HFF-Myc (cell line): ENCODE measurements around the gene NHERF2.
"Not testable (repeated sequence)": the region's sequence is repeated elsewhere in the genome, so short reads cannot be mapped to it uniquely, and the experiment has no call there.

Experiments
- DNase-seq: peaks from one replicate; pipeline ENCODE4 v3.0.0-alpha.2; 2011; ENCODE audit warnings: low read depth; ENCODE audit errors: extremely low read depth
- H3K4me3 ChIP-seq: replicated peaks from 2 replicates; pipeline ENCODE4 v1.5.1; 2011; ENCODE audit warnings: low read depth, mild to moderate bottlenecking, control low read depth, low read length
- TF ChIP-seq, protein P1 (sequence below): IDR thresholded peaks from 2 replicates; pipeline ENCODE4 v1.5.1; 2012; ENCODE audit warnings: mild to moderate bottlenecking, low read depth, low read length, control low read depth; ENCODE audit errors: missing control alignments

The NHERF2 gene

DNA sequence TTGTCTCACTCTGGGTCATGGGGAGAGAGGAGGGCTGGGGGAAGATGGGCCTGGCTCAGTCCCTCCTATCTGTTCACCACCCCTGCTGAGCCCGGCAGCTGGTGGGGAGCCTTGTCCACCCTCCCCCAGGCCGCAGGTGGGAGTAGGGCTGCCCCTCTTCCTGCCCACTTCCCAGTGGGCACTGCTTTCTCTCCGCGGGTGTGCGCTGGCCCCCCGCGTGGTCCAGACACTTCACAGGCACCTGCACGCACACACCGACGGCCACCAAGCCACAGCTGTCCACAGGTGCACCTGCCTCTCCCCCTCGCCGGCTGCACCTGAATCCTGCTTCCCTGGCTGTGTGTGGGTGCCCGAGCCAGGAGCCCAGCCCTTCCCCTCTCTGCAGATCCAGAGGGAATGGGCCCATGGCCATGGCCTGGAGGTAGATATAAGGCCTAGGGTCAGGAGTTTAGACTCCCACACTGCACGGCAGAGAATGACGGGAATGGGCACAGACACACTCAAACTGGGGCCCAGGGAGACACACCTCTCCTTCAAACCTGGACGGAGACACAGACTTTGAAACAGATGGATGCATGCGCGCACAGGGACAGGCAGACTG is 2.0 kb downstream of the NHERF2 start:
- DNase-seq = no peak
- no peak overlapping the region for H3K4me3 ChIP-seq
- TF ChIP-seq, protein P1, sequence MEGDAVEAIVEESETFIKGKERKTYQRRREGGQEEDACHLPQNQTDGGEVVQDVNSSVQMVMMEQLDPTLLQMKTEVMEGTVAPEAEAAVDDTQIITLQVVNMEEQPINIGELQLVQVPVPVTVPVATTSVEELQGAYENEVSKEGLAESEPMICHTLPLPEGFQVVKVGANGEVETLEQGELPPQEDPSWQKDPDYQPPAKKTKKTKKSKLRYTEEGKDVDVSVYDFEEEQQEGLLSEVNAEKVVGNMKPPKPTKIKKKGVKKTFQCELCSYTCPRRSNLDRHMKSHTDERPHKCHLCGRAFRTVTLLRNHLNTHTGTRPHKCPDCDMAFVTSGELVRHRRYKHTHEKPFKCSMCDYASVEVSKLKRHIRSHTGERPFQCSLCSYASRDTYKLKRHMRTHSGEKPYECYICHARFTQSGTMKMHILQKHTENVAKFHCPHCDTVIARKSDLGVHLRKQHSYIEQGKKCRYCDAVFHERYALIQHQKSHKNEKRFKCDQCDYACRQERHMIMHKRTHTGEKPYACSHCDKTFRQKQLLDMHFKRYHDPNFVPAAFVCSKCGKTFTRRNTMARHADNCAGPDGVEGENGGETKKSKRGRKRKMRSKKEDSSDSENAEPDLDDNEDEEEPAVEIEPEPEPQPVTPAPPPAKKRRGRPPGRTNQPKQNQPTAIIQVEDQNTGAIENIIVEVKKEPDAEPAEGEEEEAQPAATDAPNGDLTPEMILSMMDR = no peak

DNA sequence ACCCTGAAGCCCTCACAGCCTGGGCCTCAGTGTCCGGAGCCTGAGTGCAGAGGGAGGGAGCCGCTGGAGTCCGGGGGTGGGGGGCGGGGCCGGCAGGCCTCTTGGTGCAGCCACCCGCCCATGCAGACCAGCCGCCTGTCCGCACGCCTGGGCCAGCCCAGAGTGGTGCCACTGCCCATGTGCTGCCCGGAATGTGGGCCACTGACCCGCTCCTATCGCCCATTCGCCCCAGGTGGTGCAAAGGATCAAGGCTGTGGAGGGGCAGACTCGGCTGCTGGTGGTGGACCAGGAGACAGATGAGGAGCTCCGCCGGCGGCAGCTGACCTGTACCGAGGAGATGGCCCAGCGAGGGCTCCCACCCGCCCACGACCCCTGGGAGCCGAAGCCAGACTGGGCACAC is 2.6 kb downstream of the NHERF2 start:
- TF ChIP-seq, protein P1 = no peak
- DNase-seq = no peak
- no peak overlapping the region for H3K4me3 ChIP-seq

DNA sequence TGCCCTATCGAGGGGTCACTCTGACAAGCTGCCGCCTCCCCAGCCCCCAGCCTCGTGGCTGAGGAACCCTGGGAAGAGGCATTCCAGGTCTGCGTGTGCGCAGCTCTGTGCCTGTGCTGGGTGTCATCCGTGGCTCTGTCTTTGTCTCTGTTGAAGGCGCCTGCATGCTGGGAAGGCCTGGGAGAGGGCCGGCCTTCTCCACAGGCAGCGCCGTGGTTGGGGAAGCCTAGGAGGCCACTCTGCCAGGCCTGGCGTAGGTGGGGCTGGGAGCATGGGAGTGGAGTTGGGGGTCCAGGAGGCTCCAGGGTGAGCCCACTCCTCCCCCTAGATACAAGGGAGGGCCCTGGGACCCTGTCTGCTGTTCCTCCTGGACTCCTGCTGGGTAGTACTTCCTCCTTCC is 3.3 kb downstream of the NHERF2 start:
- H3K4me3 ChIP-seq = no peak overlapping the region
- no peak for DNase-seq
- TF ChIP-seq, protein P1 = no peak

DNA sequence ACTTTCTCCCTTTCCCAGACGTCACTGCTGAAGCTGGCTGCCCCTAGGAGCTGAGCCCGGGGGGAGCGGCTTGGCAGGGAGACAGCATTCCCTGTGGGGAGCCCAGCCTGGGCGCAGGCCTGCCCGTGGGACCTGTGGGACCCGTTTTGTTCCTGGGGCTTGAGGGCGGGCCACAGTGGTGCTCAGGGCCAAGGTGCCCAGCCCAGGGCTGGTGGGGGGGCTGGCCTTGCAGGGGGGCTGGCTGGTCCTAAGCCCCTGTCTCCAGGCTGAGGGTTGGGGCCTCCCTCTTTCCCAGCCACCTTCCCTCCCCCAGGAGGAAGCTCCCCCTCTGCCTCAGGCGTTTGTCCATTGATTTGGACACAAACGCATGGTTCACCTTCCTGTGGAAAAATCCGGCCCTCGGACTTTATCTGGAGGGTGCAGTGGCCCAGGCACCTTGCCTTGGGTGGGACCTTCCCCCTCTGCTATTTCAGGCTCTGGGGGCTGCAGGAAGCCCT is 4.4 kb downstream of the NHERF2 start:
- no peak for DNase-seq
- H3K4me3 ChIP-seq = no peak overlapping the region
- TF ChIP-seq, protein P1 = no peak

DNA sequence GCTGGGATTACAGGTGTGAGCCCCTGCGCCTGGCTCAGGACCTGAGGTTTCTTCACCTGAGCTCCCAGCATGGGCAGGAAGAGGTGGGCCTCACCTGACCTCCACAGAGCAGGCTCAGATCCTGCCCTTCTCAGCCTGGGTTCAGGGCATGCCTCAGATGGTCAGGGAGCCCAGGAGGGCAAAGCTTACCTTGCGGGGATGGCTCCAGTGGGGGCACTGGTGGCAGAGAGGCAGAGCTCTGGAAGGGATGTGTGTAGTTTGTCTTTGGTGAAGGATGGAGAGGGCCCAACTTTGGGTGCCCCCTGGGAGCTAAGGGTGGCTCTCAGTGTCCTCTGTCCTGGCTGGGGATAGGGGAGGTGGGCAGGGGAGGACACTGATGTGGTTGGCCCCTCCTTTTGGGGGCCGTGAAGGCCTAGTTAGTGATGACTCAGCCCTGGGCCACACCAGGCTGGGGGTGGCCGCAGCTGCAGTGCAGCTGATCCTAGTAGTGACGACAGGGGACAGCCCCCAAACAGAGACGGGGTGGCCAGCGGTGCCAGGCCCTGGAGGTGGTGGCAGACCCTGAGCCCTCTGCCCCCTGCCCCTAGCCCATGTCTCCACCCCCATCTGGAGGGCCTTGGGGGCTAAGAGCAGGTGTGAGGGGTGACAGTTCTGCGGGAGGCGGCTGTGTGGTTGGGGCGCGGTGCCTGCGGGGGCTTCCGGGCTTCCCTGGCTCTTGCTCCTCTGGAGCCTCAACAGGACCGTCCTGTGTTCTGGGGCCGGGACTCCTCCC is 5.8 kb downstream of the NHERF2 start:
- no peak for DNase-seq
- TF ChIP-seq, protein P1 = no peak
- H3K4me3 ChIP-seq = peak overlapping the region; percentile 14

DNA sequence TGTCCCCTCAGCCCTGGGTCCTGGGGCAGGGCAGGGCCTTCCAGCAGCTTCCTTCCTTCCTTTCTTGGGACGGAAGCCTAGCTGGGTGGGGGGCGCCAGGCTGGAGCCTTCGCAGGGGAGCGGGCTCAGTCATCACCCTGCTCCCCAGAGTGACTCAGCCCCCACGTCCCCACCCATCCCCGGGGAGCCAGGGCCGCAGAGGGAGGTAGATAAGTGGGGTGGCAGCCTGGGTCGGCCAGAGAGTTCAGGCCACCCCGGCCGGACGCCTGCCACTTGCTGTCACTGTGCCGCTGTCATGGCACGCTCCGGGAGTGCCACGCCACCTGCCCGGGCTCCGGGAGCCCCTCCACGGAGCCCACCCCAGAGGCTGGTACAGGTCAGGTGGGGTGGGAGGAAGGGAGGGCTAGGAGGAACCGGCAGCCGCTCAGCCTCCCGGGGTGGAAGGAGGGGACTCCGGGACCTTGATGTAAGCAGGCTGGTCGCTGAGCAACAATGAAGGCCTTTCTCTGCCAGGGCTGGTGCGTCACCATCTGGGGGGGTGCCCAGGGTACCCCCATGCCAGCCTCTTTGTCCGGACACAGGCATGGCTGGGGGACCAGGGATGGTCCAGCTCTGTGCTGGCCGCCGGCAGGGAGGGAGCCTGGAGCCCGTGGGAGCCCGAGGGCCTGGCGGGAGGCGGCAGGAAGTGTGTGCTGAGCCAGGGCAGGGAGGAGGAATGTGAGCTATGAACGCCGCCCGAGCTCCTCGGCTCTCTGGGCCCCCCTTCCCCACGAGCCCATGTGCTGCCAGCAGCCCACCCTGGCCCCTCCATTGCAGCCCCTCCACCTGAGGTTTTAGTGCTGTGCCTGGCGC is 6.6 kb downstream of the NHERF2 start:
- no peak for DNase-seq
- TF ChIP-seq, protein P1 = no peak
- H3K4me3 ChIP-seq = peak overlapping the region; percentile 14

DNA sequence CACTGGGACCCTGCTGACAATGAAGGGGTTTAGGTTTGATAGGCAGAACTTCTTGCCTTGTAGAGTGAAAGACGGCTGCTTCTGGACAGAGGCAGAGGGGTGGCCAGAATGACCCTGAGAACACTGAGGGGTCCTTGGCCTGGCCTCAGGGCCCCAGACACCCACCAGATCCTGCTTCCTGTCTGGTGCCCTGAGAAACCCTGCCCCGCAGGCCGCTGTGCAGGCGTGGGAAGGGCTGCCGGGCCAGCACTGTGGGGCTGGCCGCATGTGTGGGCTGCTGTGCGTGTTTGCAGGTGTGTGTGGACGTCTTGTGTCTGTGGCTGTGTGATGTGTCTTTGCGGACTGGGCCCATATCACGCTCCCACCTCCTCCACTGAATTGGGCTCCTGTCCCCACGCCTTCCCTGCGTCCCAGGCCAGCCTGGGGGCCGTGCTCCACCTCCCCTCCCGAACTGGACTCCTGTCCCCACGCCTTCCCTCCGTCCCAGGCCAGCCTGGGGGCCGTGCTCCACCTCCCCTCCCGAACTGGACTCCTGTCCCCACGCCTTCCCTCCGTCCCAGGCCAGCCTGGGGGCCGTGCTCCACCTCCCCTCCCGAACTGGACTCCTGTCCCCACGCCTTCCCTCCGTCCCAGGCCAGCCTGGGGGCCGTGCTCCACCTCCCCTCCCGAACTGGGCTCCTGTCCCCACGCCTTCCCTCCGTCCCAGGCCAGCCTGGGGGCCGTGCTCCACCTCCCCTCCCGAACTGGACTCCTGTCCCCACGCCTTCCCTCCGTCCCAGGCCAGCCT is 7.4 kb downstream of the NHERF2 start:
- DNase-seq = not testable (repeated sequence)
- peak overlapping the region; percentile 14 for H3K4me3 ChIP-seq
